ENCODE measurements around the gene NABP1. TPM values are rescaled to one million over a fixed set of nuclear protein-coding genes. Genes with fewer than 3 reads are reported as not detected.

Gene NABP1
- total RNA-seq, 1 experiment from 2014 or later = 3.2 TPM

GRCh38 chr2:191666226-191666625 is 11.7 kb upstream of the NABP1 start:
- peaks cover 0 to 4% of the 10 kb centered on the region in 2 experiments; a peak in 2 of 4 replicates for H3K4me1 Mint-ChIP-seq
- Histone ChIP-seq H2AK5ac (ENCODE audit: insufficient read length, low read length) (no peak overlapping the region), H3K23ac (ENCODE audit: insufficient read length, low read depth, low read length) (no peak overlapping the region), H2AFZ (ENCODE audit: low read length) (no peak overlapping the region), H4K8ac (replicated peaks; ENCODE audit: insufficient read length, low read depth, low read length) (no peak overlapping the region), H2BK5ac (ENCODE audit: insufficient read length, low read length) (no peak overlapping the region), H2BK20ac (ENCODE audit: low read depth, low read length, poor library complexity, severe bottlenecking) (no peak overlapping the region), H3K23me2 (ENCODE audit: insufficient read length, low read depth, low read length, poor library complexity, severe bottlenecking) (no peaks in the 10 kb centered on the region), H4K91ac (ENCODE audit: insufficient read length, low read depth, low read length) (no peak overlapping the region), H3K79me2 (ENCODE audit: insufficient read depth, low read length) (no peaks in the 10 kb centered on the region), H3T11ph (ENCODE audit: low read length) (no peak overlapping the region), H4K5ac (ENCODE audit: insufficient read length, low read depth, low read length) (no peak overlapping the region), H2BK12ac (ENCODE audit: insufficient read length, low read depth, low read length) (no peak overlapping the region), H2BK15ac (ENCODE audit: low read depth, low read length) (no peak overlapping the region), H3K27me3 (ENCODE audit: insufficient read depth, low read length) (no peaks in the 10 kb centered on the region), H4K20me1 (ENCODE audit: control insufficient read depth, insufficient read depth, insufficient read length) (no peaks in the 10 kb centered on the region), H3K14ac (ENCODE audit: insufficient read depth, low read length) (no peak overlapping the region), H2BK120ac (ENCODE audit: low read depth, low read length, poor library complexity, severe bottlenecking) (no peak overlapping the region), H3K4me1 (ENCODE audit: insufficient read depth, low read length) (no peaks in the 10 kb centered on the region), H3K56ac (ENCODE audit: insufficient read length, low read depth, low read length) (no peak overlapping the region), H3K18ac (ENCODE audit: insufficient read length, low read depth, low read length) (no peak overlapping the region), H3K4ac (ENCODE audit: low read depth, low read length) (no peak overlapping the region), H3K9ac (ENCODE audit: extremely low read depth, insufficient read length, low read length) (no peak overlapping the region), H3K27ac (ENCODE audit: insufficient read length, low read depth, low read length) (no peak overlapping the region), H3K79me1 (ENCODE audit: insufficient read depth, low read depth, low read length, poor library complexity, severe bottlenecking) (no peaks in the 10 kb centered on the region), H3K9me3 (ENCODE audit: control insufficient read depth, low read depth, low read length) (no peaks in the 10 kb centered on the region), H3K4me2 (ENCODE audit: insufficient read depth, insufficient read length, low read length) (no peak overlapping the region)
- H3K36me3 Mint-ChIP-seq (ENCODE audit: insufficient read depth in 1 of 3, low read depth in 3 of 3) = no peaks in the 10 kb centered on the region
- no peak overlapping the region for H3K4me3 Mint-ChIP-seq
- no peak for DNase-seq
- H3K27ac Mint-ChIP-seq = no peak overlapping the region
- H3K9me3 Mint-ChIP-seq = no peaks in the 10 kb centered on the region; a peak in 1 of 5 replicates
- WGBS (ENCODE audit: extremely low coverage, insufficient read length, low lambda C conversion rate) = no CpG with 5 or more reads among the region's 4 CpGs
- H3K27me3 Mint-ChIP-seq (ENCODE audit: low read depth) = no peaks in the 10 kb centered on the region; the same call in 1 of the 2 replicates
- no peak for TF ChIP-seq CTCF (conservative IDR thresholded peaks at IDR 0.05)

Measured in H9 (cell line).